ENCODE data around the gene CELF5.
"Not testable (repeated sequence)": the region's sequence is repeated elsewhere in the genome, so short reads cannot be mapped to it uniquely, and the experiment has no call there.

The CELF5 gene

DNA sequence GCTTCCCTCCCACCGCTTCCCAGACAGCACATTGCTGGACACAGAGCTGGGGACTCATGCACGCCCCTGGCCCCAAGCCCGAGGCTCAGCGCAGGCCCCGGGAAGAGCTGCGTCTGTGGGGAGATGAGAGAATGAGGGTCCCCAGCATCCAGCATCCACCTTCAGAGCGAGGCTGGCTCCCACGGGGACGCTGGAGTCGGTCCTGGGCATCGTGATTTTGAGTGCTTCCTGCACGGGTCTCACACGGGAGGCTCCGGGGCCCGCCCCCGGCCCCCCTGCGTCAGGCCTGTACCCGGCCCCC, 34.0 kb upstream of the CELF5 start:
- DNase-seq (ENCODE audit: low spot score): no peak

DNA sequence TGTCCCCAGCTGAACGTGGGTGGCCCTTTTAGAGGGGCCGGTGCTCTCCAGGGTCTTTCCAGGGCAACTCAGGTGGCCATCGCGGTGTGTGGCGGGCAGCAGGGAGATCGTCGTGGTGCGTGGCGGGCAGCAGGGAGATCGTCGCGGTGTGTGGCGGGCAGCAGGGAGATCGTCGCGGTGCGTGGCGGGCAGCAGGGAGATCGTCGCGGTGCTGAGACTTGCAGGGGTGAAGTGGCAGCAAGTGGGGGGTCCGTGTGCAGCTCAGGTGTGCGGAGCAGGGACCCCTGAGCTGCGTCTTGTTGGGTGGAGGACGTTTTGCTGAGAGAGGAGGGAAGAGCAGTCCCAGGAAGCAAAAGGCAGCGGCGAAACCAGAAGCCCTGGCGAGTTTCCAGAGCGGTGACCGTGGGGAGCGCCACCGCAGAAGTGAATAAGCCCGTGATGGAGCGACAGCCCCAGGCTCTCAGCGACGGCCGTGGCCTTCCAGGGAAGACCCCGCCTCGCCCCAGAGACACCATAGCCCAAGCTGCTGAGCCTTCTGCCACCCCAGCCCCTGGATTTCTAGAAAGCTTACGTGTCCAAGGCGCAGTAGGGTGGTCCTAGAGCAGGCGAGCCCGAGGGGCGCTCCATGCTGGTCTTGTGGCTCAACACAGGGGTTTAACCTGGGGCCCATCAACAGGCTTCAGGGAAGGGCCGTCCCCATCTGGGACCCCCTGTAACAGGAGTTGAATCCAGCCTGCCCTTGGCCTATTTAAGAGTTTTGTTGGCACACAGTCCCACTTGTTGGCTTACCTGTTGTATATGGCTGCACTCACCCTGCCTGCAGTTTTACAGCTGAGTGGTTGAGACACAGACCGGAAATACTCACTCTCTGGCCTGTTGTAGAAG, 33.3 kb upstream of the CELF5 start:
- DNase-seq (ENCODE audit: low spot score): no peak

DNA sequence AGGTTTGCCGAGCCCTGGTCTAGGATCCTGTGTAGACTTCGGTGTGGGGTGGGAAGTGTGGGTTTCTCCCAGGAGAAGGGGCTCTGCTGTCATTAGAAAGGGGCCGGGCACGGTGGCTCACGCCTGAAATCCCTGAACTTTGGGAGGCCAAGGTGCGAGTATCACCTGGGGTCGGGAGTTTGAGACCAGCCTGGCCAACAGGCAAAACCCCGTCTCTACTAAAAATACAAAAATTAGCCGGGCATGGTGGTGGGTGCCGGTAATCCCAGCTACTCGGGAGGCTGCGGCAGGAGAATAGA, 32.7 kb upstream of the CELF5 start:
- DNase-seq (ENCODE audit: low spot score): not testable (repeated sequence)

DNA sequence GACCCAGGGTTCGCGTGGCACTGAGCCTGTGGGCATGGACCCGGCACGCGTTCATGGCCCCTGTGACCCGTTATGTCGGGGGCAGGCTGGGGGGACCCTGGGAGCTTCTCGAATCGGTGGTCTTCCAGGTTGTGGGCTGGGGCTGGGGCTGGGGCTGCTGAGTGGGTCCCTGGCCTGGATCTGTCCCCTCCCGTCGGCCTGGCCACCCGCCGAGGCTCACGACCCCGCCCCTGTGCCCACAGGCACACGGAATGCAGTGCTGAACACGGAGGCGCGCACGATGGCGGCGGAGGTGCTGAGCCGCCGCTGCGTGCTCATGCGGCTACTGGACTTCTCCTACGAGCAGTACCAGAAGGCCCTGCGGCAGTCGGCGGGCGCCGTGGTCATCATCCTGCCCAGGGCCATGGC, 32.2 kb upstream of the CELF5 start:
- no peak for DNase-seq (ENCODE audit: low spot score)

DNA sequence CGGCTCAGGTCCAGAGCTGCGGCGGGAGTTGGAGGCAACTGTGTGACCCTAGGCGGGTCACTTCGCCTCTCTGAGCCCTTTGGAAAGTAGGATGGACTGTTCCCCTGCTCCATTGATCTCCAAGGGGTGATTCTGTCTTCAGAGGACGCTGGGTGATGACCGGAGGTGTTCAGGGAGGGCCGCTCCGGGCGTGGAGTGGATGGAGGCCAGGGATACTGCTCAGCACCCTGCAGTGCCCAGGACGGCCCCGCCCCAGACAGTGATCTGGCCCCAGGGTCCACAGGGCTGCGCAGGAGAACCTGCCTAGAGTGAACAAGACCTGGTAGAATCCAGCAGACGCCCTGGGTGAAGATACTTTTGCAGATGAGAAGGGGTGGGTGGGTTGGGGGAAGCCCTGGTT, 31.8 kb upstream of the CELF5 start:
- no peak for DNase-seq (ENCODE audit: low spot score)

DNA sequence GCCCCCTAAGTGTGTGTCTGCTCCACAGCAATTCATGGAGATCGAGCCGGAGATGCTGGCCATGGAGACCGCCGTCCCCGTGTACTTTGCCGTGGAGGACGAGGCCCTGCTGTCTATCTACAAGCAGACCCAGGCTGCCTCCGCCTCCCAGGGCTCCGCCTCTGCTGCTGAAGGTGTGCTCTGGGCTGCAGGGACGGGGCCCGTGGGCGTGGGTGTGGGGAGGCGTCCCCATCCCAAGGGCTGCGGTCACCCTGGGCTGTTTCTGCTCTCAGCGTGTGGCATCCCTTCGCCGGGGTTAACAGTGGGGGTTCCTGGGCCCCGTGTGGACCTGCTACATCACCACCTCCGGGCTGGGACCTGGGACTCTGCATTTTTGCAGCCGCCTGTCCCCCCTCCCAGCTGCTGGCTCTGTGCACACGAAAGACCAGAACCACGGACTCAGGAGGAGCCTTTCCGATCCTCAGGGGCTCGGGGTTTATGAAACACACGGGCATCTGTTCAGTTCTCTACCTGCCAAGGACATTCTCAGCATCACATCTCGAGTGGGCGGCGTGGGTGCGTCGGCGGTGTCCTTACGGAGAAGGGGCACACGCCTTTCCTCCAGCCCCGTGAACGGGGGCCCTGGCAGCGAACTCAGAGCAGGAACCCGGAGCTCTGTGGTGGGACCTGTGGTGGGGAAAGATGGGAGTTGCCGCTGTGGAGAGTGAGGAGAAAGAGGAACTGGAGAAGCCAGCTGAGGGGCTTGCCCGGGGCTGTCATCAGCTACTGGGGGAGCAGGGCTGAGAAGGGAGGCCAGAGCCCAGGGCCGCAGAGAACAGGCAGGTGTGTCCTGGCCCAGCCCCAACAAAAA, 31.0 kb upstream of the CELF5 start:
- no peak for DNase-seq (ENCODE audit: low spot score)

DNA sequence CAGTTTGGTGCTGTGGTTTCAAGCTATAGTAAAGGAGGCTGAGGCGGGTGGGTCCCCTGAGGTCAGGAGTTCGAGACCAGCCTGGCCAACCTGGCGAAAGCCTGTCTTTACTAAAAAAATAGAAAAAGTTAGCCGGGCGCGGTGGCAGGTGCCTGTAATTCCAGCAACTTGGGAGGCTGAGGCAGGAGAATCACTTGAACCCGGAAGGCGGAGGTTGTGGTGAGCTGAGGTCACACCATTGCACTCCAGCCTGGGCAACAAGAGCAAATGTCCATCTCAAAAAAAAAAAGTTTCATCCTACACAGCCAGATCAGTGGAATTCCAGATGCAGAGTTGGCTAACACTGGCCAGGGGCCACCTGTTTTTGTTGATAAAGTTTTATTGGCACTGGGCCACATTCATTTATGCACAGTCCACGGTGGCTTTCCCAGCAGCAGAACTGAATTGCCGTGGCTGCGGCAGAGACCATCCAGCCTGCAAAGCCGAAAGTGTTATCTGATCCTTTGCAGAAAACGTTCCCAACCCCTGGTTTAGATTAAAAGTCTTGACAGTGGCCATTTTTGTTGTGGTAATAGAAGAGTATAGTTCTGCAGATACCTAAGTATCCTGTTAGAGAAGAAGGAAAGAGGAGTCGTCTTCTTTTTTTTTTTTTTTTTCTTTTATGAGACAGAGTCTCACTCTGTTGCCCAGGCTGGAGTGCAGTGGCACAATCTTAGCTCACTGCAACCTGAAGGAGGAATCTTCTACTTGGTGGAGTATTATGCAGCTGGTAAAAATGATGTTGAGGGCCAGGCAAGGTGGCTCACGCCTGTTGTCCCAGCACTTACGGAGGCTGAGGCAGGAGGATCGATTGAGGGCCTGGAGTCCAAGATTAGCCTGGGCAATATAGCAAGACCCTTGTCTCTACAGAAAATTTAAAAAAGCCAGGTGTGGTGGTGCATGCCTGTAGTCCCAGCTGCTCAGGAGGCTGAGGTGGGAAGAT, 30.1 kb upstream of the CELF5 start:
- DNase-seq (ENCODE audit: low spot score): no peak

DNA sequence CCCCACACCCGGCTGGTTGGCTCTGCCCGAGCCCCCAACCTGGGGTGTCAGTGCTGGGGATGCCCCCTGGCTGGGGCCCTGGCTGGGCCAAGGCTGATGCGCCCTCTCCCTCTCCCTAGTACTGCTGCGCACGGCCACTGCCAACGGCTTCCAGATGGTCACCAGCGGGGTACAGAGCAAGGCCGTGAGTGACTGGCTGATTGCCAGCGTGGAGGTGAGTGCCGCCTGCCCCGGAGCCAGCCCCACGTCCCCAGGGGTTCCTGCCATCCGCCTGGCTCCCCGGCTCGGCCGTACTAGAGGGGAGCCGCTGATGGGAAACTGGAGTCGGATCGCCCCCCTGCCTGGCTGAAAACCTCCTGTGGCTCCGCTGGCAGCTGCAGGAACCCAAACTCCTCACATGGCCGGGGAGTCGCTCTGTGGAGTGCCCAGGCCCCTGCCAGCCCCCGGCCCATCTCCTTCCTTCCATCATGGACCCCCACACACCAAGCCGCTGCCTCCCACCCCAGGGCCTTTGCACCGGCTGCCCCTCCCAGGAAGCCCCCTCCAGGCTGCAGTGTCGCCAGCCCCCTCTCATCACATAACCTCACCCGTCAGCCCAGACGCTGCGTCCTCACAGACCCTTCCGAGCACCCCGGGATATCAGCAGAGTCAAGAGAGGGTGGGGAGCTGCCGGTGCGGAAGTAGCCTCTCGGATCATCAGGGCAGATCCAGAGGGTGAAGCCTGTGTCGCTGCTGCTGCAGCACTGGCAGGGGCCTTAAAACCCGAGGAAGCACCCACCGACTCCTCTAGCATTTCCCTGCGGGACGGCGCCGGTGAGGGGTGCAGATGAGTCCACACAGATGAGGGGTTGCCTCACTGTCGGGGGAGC, 28.2 kb upstream of the CELF5 start:
- DNase-seq (ENCODE audit: low spot score): no peak

DNA sequence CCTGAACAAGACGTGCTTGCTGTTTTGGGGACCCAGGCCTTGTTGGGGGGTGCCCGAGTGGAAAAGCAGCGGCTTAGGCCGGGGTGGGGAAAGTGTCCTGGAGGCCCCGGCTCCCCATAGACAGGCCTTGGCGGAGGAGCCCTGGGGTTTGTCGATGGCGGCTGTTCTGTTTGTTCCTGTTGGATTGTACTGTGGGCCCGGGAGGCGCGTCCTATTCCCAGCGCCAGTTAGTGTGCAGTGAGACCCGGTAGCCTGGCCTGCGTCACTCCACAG, 27.6 kb upstream of the CELF5 start:
- DNase-seq (ENCODE audit: low spot score): no peak

DNA sequence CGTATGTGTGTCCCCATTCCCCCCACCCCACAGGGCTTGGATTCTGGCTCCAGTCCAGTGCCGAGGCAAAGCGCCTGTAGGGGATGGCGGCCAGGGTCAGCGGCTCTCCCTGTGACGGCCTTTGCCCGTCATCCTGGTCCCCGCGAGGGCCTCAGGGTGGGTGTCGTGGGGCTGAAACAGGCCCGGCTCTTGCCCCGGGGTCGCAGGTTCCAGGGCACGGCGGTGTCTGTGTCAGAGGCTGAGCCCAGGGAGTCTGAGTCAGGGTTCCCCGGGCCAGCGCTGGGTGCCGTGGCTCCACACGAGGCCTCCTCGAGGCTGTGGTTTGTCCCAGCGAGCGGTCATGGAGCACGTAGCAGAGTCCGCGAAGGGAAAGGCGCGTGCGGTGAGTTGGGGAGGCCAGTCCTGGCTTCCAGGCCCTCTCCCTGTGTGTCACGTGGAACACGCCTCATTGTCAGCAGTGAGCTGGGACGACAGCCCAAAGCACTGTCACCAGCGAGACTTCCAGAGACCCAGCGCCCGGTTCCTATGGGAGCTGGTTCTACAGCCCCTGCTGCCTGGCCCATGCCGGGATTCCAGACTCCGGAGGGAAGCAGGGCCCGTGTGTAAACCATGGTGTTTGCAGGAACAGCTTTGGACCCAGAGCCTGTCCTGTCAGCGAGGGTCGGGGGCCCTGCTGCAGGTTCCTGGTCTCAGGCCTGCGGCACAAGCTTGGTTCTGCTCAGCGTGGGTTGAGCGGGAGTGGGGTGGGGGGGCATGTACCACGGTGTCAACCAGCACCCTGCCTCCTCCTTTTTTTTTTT, 25.4 kb upstream of the CELF5 start:
- no peak for DNase-seq (ENCODE audit: low spot score)

DNA sequence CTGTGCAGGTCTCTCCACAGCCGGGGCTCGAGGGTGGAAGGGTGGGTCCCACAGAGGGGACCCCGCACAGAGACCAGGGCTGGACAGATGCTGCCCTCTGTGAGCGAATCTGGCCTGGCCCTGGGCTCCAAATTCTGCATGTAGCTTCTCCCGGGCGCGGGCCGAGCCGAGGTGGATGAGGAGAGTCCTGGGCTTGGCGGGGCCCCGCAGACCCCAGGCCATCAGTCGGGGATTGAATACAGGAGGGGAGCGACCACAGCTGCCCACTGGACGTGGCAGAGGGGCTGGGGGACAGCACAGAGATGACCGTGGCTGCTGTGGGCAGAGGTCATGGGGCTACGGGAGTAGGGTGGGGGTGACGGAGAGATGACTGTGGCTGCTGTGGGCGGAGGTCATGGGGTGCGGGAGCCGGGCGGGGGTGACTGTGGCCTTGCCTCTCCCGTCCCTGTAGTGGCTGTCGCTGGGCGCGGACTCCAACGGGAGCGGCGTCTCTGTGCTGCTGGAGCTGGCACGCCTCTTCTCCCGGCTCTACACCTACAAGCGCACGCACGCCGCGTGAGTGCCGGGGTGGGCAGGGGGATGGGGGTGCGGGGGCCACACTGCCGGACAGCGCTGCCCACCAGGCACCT, 23.3 kb upstream of the CELF5 start:
- DNase-seq (ENCODE audit: low spot score): no peak

DNA sequence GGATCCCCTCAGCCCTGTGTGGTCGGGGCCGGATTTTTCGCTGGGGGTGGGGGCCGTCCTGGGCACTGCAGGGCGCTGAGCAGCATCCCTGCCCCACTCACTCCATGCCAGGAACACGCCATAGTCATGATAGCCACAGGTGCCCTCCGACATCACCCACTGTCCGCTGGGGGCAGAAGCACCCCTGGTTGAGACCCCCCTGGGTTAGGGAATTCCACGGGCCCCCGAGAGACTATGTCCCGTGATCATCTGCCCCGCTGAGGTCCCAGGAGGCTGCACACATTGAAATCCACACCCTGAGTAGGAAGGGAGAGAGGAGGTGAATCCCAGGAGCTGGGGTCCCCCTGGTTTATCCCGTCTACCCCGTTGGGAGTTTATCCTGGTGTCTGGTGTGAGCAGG, 22.6 kb upstream of the CELF5 start:
- DNase-seq (ENCODE audit: low spot score): no peak

DNA sequence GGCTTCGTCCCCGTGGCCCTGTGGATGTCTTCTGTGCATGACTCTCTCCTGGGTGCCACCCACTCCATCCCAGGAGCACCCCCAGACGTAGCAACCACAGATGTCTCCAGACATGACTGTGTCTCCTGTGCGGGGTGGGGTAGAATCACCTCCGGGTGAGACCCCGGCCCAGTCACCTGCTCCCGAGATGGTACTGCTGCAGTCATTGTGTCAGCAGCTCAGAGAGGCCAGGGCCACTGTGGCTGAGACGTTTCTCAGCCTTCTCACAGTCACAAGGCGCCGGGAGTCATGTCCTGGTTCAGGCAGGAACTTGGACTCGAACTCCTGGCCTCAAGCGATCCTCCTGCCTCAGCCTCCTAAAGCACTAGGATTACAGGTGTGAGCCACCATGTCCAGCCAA, 22.1 kb upstream of the CELF5 start:
- DNase-seq (ENCODE audit: low spot score): no peak

DNA sequence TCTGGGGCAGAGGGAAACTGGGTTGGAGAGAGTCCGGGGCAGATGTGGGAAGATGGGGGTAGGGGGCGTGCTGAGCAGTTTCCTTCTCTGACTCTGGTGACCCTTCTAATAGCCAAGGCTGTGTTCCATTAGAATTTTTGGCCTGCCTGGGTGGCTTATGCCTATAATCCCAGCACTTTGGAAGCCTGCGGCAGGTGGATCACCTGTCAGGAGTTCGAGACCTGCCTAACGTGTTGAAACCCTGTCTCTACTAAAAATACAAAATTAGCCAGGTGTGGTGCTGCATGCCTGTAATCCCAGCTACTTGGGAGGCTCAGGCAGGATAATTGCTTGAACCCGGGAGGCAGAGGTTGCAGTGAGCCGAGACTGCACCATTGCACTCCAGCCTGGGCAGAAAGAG, 21.6 kb upstream of the CELF5 start:
- DNase-seq (ENCODE audit: low spot score): not testable (repeated sequence)

DNA sequence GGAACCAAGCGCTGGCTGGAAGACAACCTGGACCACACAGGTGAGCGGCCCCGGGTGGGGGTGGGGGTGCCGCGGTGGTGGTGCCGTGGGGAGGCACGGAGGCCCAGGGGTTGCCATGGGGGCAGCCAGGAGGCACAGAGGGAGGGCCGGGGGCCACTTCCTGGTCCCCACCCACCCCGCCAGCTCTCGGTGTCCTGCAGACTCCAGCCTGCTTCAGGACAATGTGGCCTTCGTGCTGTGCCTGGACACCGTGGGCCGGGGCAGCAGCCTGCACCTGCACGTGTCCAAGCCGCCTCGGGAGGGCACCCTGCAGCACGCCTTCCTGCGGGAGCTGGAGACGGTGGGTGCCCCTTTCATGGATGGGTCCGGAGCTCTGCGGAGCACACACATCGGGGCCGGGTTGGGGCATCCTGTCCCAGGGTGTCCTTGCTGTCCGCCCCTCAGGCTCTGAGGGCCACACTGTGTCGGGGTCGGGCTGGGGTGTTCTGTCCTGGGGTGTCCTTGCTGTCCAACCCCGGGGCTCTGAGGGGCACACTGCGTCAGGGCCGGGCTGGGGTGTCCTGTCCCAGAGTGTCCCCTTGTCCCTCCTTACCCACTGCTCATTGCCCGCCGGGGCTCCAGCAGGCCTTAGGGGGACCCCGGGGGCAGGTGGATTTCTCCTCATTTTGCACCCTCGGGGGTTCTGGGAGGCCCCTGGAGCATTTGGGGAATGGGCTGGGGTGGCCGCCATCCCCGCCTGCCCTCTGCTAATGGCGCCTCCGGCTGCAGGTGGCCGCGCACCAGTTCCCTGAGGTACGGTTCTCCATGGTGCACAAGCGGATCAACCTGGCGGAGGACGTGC, 20.4 kb upstream of the CELF5 start:
- no peak for DNase-seq (ENCODE audit: low spot score)

DNA sequence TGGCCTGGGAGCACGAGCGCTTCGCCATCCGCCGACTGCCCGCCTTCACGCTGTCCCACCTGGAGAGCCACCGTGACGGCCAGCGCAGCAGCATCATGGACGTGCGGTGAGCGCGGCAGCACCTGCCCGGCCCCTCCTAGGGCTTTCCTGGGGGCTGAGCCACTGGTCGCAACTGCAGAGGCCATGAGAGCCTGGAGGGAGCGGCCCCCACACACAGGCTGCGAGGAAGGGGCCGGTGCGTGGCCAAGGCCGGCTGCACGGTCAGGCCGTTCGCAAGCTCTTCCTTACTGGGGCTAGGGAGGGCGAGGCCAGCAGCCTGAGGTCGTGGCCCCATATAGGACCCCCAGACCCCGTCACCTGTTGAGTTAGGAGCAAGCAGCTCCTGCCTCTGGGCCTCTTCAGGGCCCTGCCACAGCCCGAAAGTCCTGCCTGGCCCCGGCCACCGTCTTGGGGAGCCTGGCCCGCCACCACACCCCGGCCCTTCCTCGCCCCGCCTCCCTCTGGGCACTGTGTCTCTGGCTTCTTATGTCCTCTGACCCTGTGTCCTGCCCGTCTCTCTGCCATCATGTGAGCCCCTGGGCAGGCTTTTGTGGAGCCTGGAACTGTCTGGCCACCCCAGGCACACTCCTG, 19.7 kb upstream of the CELF5 start:
- no peak for DNase-seq (ENCODE audit: low spot score)

DNA sequence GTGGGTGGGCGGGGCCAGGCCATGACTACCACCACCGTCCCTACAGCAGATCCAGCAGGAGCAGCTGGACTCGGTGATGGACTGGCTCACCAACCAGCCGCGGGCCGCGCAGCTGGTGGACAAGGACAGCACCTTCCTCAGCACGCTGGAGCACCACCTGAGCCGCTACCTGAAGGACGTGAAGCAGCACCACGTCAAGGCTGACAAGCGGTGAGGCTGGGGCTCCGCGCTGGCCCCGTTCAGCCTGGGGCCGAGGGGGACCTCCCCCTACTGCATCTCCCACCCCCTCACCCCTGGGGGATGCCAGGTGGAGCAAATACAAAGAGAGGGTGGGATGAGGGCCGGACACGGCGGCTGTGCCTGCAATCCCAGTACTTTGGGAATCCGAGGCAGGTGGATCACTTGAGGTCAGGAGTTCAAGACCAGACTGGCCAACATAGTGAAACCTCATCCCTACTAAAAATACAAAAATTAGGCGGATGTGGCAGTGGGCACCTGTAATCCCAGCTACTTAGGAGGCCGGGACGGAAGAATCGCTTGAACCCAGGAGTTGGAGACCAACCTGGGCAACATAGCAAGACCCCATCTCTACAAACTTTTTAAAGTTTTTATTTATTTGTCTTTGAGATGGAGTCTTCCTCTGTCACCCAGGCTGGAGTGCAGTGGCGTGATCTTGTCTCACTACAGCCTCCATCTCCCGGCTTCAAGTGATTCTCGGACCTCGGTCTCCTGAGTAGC, 18.1 kb upstream of the CELF5 start:
- DNase-seq (ENCODE audit: low spot score): no peak

All from Ammon's horn (tissue), 1 donor.